ENCODE results near the gene TRERF1.

DNA sequence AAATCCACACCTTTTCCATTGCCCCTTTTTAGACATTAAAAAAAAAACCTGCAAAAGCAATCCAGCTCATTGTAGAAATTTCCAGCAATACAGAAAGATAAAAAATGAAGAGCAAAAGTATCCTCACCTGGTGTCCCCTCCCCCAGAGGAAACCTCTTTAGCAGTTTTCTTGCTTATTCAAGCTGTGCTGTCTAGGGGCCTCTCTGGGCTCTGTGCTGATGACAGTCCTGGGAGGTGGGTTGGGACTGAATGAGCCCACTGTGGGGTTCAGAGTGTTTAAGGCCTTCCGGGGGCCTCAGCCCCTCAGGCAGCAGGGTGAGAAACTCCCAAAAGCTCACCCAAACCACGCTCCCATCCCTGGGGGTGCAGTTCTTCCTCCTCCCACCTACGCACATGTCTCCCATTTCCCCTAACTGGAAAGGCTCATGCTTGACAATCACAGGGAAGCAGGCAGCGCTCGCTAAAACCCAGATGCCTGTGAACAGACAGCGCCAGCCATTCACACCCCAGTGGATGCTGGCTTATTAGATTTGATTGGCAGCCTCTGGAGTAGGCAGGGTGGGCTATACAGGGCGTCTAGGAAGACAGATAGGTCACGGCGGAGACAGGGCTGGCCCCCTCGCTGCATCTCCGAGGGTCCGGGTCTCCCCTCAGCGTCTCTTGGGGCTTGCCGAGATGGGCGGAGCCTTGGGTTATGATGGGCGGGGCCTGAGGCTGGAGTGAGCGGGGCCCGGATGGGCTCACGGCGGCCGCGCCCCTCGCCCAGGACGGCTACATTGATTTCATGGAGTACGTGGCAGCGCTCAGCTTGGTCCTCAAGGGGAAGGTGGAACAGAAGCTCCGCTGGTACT is 274.0 kb downstream of the TRERF1 start:
- TF ChIP-seq, protein P1, sequence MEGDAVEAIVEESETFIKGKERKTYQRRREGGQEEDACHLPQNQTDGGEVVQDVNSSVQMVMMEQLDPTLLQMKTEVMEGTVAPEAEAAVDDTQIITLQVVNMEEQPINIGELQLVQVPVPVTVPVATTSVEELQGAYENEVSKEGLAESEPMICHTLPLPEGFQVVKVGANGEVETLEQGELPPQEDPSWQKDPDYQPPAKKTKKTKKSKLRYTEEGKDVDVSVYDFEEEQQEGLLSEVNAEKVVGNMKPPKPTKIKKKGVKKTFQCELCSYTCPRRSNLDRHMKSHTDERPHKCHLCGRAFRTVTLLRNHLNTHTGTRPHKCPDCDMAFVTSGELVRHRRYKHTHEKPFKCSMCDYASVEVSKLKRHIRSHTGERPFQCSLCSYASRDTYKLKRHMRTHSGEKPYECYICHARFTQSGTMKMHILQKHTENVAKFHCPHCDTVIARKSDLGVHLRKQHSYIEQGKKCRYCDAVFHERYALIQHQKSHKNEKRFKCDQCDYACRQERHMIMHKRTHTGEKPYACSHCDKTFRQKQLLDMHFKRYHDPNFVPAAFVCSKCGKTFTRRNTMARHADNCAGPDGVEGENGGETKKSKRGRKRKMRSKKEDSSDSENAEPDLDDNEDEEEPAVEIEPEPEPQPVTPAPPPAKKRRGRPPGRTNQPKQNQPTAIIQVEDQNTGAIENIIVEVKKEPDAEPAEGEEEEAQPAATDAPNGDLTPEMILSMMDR (IDR thresholded peaks at IDR 0.05), result no peak
- no peak for TF ChIP-seq POLR2A (IDR thresholded peaks at IDR 0.05)
